T-helper 9 cell (primary cell): ENCODE measurements around the gene RBM19.

Experiments used
- DNase-seq: peaks from one replicate; pipeline ENCODE4 v3.0.0-alpha.2; 2020

RBM19 gene

GRCh38 chr12:113875691-113876090 lies 90.4 kb downstream of the RBM19 start:
- DNase-seq = no peak

- no peak for DNase-seq
These were observed 91.0 kb downstream of the RBM19 start for GRCh38 chr12:113874999-113875561.

GRCh38 chr12:113874326-113874725 lies 91.8 kb downstream of the RBM19 start:
- no peak for DNase-seq

GRCh38 chr12:113873740-113874139 lies 92.4 kb downstream of the RBM19 start:
- no peak for DNase-seq

DNA sequence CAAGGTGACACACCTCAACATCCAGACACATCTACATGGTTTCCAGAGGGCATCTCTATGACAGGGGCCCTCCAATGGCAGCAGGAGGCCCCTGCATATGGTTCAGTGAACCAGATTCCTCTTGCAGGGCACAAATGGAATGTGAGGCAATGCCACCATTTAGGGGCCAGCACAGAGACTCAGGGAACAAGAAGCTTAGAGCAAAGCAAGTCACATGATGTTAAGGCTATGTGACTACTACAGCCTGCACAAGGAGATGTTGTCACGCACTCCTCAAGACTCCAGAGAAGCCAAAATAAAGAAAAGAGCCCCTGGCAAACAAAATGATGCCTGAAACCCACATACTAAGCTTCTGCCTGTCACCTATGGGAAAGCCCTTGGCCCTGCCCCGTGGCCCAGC lies 95.2 kb downstream of the RBM19 start:
- DNase-seq = no peak

DNA sequence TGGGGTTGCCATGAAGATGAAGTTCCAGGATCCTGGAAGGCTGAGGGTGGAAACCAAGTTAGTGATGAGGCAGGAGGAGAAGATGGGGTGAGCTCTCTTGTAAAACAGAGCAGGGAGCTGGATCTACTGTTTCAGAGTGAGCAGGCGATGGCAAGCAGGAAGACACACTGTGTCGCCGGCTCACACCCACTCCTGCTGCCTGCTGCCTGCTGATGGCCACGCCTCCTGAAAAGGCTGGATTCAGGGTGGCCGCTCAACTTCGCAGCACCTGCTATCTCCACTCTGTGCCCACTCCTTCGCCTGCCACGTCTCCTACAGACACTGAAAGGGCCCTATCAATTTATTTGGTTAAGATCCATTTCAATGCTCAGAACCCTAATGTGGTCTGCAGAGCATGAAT lies 96.1 kb downstream of the RBM19 start:
- no peak for DNase-seq

- no peak for DNase-seq
These were observed 97.8 kb downstream of the RBM19 start for GRCh38 chr12:113868365-113868764.

DNA sequence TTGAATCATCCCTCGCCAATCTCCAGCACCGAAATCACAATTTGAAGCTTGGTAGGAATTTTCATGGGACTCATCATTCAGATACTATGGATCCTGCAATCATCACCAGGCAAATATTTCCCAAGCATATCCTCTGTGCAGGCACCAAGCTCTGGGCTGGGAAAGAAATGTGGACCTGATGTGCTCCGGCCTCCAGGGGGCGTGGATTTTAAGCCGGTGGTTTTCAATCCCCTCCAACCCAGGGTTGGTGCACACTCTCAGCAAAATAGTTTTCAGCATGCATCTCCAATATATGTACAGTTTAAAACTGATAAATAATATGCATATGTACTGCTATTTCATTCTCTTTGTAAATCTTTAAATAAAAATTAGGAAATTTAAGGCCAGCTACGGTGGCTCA lies 98.9 kb downstream of the RBM19 start:
- no peak for DNase-seq

DNA sequence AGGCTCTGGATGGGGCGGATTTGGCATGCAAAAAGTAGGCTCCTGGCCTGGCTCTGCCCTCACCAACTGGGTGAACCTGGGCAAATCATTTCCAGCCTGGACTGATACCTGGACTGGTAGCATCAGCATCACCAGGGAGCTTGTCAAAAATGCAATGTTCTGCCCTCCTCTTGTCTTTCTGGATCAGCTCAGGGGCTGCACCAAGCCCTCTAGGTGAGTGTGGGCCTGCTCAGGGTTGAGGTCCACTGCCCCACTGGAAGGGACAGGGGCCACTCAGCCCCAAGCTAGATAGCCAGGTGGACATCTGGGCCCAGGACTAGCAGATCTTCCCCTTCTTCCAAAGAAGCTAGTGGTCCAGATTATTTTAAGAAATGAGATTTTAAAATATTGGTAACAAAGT lies 99.6 kb downstream of the RBM19 start:
- DNase-seq = no peak

GRCh38 chr12:113863455-113863845 lies 102.7 kb downstream of the RBM19 start:
- no peak for DNase-seq

DNA sequence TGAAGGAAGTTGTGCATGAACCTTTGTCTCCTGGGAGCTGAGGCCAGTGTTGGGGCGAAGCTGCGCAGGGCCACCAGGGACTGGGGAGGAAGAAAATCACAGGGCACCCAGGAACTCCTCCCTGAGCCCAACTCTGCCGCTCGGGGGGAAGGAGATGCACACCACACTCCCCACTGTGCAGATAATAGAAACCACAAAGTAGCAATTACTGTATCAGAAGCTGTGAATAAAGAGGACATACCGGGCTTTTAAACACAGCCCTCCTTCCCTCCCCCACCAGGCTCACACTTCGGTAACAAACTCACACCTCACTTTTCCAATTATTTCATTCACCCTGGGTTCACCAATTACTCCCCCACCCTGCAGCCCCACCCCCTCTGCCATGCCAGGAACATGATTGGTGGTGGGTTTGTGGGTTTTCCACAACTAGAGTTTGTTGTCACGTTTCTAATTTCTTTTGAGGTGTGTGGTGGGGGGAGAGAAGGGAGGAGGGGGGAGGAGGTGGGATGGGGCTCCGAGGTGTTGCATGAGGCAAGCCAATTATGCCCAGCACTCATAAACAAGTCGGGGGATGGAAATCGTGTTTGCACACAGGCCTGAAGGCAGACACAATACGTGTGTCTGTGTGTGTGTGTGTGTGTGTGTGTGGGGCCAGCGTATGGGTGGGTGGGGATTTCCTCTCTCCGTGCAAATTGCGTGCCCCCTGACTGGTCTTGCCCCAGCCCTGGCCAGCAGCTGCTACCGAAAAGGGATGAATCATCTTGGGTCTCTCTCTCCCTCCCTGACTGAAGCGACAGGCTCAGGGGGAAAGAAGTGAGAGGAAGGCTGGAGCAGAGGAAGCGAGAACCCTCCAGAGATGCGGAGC lies 103.3 kb downstream of the RBM19 start:
- DNase-seq = no peak

- DNase-seq = no peak
These were observed 104.3 kb downstream of the RBM19 start for GRCh38 chr12:113861708-113862312.

- DNase-seq = no peak
These were observed 105.2 kb downstream of the RBM19 start for GRCh38 chr12:113860950-113861349.

GRCh38 chr12:113860059-113860820 lies 105.9 kb downstream of the RBM19 start:
- DNase-seq = no peak

GRCh38 chr12:113858841-113859386 lies 107.2 kb downstream of the RBM19 start:
- DNase-seq = no peak

GRCh38 chr12:113857371-113857770 lies 108.8 kb downstream of the RBM19 start:
- no peak for DNase-seq

GRCh38 chr12:113855998-113856397 lies 110.1 kb downstream of the RBM19 start:
- no peak for DNase-seq

DNA sequence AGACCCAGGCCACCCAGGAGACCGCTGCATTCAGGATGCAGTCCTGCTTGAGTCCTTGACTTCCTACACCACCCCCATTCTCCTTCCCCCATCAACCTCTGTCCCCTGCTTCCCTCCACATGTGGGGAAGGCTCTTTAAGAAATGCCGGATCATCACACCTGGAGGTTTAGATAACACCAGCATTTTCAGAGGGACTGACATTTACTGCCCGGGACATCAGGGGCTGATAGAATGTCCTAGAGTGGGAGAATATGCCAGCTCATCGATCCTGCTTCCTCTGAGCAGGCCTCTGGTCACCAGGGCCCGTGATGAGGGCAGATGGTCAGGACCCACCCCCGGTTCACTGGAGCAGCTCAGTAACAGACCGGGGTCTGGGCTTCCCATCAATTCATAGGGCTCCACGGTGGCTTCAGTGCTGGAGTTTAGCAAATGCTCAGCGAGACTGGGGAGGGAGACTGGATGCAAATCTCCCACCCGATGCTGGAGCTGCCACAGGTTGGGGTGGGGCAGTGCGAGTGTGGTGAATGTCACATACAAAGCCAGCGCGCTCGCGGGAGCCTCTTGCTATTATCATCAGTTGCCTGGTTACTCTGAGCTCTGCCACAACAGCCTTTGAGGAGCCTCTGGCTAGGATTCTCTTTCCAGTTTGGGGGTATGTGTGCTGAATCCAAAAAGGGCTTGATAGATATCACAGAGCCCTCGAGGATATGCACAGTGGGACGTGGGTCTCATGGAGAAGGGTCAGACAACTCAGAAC lies 111.6 kb downstream of the RBM19 start:
- DNase-seq = no peak

DNA sequence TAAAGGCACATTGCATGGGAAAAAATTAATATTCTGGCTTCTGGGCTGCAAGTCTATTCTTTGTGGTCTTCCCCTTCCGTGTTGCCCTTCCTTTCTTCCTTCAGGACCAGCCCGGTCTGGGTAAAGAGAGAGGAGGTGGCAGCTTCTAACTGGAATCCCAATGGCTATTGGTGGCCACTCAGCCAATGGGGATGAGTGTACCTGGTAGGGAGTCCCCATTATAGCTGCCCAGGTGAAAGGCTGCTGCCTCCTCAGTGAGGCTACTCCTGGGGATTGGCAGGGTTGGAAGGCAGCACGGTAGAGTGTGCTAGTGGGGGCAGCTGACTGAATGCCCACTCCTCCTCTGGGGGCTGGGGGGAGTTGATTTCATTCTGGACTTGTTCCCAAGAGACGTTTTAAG lies 112.6 kb downstream of the RBM19 start:
- DNase-seq = no peak

- DNase-seq = no peak
These were observed 113.2 kb downstream of the RBM19 start for GRCh38 chr12:113852695-113853490.

DNA sequence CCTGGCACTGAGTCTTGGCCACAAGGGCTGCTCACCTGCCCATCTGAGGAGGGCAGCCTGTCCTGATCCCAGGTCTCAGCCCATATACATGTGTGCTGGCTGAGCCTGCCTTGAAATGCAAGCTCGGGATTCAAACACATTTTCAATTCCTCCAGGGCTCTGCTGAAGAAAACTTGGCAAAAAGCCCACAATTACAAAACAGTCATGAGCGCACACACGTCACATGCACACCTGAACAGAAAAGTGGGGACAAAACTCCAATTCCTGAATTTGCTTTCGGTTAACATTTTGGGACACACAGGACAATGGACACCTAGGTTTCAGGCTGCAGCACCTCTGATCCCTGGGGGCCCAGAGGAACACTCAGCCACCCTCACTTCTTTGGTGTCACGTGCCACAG lies 113.9 kb downstream of the RBM19 start:
- DNase-seq = no peak
